HG03103 (cell line): ENCODE measurements around the gene KAT2A.

ENCODE experiments used
- ATAC-seq: cut with Tn5 transposase; IDR thresholded peaks from one replicate; pipeline ENCODE4 v1.9.1; 2021; ENCODE audit warnings: low read depth; ENCODE audit not compliant: unreplicated experiment

KAT2A gene

DNA sequence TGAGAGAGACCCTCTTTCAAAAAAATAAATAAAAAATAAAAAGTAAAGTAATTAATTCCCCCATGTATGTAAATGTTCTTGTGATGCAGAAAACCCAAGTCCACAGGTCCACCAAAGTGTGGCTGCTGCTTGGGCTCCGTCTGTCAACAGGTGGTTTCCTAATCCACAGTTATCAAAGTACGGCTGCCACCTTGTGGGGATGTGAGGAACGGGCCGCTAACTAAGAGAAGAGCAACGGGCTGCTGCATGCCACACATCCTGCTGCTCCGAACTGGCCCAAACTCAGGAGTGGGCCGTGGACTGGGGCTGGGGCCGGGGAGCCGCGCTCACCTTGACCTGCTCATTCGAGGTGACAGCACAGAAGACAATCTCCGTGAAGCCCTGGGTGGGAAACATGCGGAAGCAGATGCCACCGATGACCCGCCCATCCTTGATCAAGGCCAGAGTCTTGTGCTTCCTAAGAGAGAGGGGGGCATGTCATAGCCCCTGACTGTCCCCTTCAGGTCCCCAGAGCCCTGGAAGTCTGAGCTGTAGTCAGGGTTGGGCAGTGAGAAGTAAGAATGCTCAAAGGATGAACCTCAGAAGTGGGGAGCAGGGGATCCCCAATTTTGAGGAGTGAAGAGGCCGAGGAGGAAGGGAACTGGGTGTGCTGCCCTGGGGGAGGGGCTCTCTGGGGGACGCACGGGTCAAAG, 4.3 kb downstream of the KAT2A start:
- no peak for ATAC-seq

DNA sequence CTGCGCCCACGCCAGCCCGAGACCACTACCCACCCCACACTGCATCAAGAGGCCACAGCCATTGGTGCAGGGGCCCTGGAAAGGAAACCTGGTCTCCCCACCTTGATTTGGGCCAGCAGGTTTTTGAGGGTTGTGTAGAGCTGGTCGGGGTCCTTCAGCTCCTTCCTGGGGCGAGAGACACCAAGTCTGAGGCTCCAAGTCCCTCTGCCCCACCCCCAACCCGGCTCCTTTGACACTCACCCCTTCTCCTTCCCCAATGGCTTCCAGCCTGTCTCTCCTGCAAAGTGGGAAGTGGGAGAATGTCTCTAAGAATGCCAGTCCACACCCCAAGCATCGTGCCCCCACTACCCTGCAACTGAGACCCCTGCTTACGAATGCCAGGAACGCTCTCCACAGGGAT, 7.0 kb downstream of the KAT2A start:
- ATAC-seq, result no peak

DNA sequence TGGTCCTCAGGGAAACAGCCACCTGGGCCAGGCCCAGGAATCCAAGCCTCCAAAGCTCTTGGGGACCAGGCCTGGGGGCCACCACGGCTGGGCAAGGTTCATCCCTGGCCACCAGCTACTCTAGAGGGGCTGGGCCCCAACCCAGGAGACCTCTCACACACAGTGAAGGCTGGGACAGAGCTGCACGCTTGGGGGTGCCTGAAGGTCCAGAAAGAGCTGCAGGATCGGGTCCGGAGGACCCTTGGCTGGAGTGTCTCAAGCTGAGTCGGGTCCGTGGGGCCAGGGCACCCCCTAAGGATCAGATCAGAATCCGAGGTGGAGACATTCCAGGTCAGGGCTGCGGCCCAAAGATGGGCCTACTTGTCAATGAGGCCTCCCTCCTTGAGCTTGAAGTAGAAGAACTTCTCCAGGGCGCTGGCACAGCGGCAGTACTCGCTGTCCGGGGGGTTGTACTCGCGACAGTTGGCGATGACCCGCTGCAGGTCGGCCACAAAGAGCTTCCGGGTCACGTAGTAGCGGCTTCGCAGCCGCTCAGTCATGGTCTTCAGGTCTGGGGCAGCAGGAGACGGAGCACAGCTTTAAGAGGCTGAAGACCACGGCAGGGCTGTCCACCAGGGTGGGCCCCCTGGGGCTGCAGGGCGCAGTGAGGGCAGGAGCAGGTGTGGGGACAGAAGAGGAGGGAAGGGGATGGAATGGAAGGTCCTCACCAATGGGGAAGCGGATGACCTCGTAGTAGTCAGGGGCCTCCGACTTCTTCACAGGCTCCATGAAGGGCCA, 7.7 kb downstream of the KAT2A start:
- ATAC-seq, result no peak

DNA sequence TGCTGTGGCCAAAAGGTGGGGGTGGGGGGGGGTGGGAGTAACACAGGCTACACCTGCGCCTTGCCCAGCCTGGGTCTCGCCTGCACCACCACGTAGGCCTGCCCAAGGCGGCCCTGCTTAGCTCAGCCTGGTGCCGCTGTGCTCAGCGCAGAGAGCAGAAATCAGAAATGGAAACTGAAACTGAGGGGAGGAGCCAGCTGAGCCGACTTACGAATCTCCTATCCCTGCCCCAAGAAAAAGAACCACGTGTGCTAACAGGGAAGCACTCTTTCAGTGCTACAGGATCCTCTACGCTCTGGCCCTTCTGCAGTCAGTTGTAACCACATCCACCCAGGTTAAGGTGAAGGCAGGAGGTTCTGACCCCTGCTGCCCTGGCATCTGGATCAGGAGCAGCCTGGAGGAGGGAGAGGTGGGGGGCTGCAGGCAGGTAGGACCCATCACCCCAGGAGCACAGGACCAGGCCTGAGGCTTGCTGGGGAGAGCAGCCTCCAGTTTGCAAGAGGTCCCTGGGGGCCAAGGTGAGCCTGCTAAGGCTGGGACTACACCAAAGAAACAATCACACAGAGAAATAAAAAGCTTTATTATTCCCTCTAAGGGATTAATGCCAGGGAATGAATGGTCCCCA, 8.5 kb downstream of the KAT2A start, which contains the start of gene DHX58:
Gene DHX58 (minus strand): TSS at position 163 of the 625 bp plus-strand sequence. CDS start 822 bp downstream, outside the sequence.
- peak; percentile 48 for ATAC-seq

DNA sequence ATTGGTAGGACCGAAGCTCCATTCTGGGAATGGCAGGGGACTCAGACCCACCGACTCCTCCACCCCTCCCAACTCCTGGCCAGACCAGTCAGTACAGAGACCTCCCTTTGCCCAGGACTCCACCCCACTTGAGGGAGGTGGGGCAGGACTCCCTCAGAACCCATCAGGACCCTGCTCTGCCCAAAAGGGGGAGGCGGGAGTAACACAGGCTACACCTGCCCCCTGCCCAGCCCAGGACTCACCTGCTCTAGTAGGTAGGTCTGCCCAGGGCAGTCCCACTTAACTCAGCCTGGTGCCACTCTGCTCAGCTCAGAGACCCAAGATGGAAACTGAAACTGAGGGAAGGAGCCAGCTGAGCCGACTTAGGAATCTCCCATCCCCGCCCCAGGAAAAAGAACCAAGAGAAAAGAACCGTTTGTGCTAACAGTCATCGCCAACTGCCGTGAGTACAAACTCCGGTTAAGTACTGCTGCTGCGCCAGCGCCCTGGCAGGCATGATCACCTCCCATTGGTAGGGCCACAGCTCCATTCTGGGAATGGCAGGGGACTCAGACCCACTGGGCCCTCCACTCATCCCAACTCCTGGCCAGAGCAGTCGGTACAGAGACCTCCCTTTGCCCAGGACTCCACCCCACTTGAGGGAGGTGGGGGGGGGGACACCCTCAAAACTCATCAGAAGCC, 9.2 kb downstream of the KAT2A start:
- ATAC-seq, result no peak

DNA sequence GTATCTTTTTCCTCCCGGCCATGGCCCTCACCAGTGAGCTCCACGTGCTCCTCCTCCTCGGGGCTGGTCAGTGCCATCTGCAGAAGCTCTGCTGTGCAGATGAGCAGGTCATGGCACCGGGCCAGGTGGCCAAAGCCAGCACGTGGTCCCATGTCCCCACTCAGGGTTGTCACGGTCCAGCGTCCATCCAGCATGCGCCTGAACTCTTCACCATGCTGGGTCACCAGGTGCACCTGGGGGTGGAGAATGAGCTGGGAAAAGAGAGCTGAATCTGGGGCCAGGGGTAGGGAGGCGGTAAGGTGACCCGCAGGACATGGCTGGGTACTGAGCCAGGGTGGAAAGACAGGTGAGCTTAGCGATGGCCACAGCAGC, 9.9 kb downstream of the KAT2A start:
- ATAC-seq, result no peak

DNA sequence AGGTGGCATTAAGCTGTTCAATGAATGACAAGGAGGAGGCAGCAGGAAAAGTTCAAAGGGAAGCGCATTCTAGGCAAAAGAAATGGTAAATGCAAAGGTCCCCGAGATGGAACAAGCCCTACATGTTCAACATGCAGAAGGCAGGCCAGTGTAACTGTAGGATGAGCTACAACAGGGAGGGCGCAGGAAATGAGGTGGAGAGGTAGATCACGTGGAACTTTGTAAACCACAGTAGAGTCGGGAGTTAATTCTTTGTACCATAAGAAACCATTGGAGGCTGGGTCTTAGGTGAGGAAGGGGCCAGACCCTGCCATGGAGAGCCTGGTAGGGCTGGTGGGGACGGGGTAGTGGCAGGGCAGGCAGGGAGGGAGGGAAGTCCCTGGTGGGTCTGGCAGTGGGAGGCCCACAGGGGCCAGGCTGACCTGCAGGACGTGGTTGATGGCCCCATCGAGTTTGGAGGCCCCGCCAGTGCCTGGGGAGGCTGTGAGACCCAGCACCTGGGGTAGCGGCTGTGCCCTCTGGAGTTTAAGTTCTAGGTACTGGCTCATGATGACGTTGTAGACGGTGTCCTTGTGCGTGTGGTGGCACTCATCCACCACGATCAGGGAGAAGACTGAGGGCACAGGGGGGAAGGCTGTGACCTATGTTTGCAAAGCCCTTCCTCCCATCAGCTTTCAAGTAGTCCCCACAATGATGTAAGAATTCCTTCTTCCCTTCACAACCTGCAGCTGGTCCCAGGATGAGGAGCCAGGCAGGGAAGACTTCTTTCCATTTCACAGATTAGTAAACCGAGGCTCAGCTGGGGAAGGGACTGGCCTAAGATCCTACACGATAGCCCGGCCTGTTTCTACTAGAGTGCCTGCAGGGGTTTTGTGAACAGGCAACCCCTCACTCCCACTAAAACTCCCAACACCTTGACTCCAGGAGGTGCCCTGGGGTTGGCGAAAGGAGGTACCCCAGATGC, 10.6 kb downstream of the KAT2A start:
- ATAC-seq, result no peak

DNA sequence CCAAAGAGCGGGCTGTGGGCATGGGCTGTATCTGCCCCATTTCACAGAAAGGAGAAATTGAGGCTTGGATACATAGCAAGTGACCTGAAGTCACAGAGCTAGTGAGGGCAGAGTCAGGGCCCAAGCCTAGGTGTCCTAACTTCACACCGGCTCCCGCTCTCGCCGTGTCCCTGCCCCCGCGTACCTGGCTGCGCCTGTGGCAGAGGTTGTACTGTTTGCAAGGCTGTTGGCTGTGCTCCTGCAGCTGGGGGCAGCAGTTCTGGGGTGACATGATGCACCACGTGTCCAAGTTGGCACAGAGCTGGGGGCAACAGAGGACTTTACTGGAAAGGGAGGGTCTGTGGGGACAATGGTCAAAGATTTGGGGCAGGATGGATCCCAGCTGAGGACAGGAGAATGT, 12.1 kb downstream of the KAT2A start:
- ATAC-seq, result no peak

DNA sequence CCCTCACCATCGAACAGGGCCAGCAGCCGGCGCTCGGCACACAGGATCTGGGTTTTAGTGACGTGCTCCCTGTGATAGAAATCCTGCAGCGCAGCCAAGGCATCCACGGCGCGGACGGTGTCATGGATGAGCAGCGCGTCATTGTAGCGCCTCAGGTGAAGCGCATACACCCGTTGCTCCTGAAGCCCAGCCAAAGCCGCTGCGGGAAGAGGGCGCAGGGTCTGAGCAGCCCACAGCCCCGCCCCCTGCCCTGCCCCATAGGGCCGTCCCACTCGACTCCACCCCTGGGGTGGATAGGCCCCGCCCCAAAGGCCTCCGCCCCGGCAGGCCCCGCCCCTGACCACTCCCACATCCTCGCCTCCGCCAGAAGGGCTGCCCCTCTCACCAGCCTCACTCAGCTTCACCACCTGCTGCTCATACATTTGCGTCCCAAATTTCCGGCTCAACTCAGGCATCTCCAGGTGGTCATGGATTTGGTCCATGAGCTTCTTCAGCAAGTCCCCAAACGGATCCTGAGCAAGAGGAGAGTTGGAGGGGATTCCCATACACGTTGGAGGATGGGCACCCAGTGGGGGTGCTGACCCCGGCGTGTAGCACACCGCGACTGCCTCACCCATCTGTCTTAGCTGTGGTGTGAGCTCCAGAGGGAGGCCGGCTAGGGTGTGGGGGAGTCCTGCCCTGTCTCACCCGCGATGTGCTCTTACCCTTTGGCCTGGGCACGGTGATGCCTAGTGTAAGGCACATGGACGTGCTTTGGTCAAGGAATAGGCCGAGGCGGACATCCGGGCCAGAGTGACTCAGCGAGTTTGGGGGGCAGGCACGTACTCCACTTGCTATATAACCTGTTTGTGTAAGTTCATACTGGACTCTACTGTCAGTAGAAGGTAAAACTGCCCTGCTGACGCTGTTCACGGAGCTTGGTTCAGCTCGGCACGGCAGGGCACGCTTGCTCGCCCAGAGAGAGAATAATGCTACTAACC, 13.3 kb downstream of the KAT2A start:
- ATAC-seq, result peak; percentile 53

DNA sequence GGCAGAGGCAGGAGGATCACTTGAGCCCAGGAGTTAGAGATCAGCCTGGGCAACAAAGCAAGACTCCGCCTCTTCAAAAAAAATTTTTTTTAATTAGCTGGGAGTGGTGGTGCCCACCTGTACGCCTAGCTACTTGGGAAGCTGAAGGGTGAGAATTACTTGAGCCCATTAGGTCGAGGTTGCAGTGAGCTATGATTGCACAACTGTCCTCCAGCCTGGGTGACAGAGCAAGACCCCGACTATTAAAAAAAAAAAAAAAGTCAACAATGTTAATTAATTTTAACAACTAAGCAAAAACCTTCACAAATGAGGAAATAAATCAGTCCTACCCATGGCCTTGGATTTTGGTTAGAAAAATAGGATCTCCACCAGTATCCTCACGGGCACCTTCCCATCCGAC, 14.0 kb downstream of the KAT2A start:
- no peak for ATAC-seq

DNA sequence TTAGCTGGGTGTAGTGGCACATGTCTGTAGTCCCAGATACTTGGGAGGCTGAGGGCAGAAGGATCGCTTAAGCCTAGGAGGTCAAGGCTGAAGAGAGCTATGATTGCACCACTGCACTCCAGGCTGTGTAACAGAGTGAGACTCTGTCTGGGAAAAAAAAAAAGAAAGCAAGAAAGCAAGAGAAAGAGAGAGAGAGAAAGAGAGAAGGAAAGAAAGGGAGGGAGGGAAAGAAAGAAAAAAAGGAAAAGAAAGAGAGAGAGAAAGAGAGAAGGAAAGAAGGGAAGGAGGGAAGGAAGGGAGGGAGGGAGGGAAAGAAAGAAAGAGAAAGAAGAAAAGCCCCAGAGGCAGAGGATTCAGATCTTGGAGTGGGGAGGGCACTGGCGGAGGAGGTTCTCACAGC, 15.2 kb downstream of the KAT2A start:
- no peak for ATAC-seq

DNA sequence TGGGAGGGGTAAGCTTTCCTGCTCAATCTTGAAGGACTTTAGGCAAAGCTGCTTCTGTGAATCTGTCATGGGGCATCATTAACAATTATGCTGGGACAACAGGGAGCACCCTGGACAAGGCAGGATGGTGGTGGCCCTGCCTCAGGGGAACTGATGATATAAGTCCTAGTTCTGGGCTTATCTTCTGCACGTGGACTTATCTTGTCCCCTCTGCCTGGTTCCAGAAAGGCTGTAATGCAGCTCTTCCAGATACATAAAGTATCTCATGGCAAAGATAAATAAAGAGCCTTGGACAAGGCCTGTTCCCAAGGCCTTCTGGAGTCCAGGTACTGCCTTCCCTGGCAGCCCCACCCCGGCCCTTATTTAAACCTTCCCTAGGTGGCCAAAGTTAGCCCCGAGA, 16.9 kb downstream of the KAT2A start:
- no peak for ATAC-seq

DNA sequence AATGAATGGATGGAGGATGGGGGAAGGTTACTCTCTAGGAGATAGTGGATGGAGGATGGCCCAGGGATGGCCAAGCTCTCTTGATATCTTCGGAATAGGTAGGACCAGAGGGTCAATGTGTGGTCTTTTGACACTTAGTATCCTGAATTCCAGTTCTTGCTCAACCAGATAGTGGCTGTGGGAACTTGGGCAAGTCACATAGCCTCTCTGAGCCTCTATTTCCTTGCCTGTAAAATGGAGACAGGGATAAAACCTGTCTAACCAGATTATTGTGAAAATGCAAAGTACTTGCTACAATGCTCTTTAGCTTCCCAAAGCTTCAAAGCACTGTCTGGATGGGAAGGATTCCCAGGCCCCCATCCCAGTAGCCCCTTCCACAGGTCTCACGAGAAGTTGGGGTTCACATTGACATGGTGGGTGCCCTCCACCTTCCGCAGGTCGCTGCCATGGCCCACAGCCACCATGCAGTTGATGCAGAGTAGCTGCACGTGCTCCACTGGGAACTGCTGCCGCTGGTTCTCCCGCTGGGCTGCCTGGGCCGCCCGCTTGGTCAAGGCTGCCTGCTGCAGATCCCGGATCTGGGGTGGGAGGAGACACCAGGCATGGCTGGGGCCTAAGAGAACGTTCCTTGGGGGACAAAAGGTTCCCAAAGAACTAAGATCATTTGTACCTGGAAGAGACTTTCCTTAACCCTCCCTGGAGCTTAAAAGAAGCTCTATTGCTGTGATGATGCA, 17.8 kb downstream of the KAT2A start:
- ATAC-seq, result no peak

DNA sequence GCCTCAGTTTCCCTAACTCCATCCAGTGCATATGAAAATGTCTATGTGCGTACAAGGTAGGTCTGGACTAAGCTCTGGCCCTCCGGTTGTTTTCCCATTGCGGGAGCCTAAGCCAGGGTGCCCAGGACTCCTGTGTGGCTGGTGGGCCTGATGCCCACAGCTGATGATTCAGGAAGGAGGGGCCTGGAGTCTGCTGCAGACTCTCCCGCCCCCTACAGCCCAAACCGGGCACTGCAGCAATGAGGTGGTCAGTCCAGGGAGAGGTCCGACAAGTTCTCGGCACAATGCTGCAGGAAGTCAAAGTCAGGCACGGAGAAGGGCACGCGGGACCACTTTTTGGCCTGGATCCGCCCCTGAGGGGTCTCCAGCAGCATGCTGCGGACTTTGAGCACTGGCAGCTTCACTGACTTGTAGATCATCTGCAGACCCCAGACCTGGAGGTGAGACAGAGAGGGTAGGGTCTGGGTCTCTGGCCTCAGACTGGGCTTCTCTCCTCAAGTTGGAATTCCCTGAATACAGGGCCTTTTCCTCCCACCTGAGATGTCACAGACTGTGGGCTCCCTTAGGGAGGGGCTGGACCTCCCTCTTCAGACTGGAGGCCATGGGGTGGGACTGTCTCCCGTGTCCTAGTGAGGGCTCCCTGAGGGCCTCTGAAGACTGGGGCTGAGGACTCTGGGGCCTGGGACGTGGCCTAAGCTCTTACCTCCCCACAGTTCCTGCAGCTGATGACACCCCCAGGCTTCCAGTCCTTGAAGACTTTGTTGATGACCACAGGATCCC, 19.5 kb downstream of the KAT2A start:
- no peak for ATAC-seq

DNA sequence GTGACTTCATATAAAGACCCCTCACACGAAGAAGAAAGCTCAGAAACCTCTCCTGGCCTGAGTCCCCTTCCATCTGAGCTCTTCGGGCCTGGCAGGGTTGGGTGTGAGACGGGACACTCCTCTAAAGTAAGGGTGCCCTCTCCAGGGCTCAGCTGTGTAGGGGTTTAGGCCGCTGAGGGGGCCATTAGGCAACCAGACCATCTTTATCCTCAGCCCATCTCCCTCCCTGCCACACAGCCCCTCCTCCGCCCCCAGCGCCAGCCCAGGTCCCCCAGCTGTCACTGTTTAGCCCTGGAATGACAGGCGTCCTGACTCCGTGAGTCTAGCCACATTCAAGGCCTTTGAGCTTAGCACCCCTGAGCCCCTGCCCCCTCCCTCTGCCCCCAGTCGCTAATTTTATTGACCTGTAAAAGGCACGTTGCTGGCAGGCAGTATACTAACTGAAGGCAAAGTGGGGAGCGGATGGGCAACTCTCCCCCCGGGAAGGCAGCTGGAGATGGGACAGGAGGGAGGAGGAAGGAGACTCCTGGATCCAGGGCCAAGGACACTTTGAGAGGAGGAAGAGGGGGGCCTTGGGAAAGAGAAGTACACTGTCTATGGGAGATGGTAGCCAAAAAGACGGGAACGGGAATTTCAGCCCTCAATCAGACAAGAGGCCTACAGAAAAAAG, 22.3 kb downstream of the KAT2A start:
- ATAC-seq, result no peak

DNA sequence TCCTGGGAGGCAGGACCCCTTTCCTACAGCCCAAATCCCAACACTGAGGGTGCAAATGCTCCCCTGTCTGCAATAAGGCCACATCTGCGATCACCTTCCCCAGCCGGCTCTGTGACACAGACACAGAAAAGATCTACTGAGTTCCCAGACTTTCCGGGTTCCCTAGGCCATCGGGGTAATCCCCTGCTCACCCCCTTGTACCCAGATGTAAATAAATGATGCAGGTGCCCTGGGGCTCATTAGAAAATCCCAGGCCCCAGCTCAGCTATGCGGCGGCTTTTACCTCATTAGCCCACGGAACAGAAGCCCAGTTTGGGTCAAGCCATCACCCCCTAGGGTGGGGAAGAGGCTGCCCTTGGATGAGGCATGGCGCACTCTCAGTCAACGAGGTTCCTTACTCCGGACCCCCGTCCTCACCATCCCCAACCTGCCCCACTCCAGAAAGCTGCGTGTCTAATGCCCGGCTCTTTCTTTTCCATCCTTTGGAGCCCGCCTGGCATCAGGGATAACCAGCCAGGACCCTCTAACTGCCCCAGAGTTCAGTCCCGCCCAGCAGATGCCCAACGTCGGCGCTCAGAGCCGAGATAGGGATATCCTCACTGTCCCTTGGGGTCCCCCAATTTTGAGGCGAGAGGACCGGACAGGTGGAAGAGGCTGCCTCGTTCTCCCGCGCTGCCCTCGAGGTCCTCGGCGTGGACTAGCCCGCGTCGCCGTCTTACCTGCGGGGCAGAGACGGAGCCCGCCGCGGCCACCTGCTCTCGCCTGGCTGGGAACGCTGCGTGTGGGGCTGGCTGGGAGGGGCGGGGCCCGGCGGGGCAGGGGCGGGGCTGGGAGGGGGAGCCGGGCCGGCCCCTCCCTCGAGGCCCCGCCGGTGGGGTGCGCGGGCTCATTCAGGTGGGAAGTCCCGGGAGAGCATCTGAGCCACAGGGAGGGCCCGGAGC, 23.2 kb downstream of the KAT2A start, which contains the start of gene ZNF385C:
Gene ZNF385C (minus strand): TSS at position 783 of the 941 bp plus-strand sequence. CDS start 35,417 bp downstream, outside the sequence.
- no peak for ATAC-seq
